Neural cell (in vitro differentiated cells): ENCODE data around the gene MLPH.

Experiments used
- CTCF ChIP-seq: fragments of 450-650 bp; IDR thresholded peaks from 2 replicates; pipeline ENCODE4 v1.5.1; 2014; ENCODE audit warnings: antibody characterized with exemption, mild to moderate bottlenecking, moderate library complexity; ENCODE audit not compliant: poor library complexity, severe bottlenecking
- EZH2 ChIP-seq: fragments of 200-600, 300-800 bp; shearing (Covaris generic), sonication (generic); IDR thresholded peaks from 2 replicates; pipeline ENCODE4 v1.6.1; 2014; ENCODE audit warnings: antibody characterized with exemption, low read length, borderline replicate concordance, mild to moderate bottlenecking; ENCODE audit not compliant: insufficient read depth, poor library complexity, severe bottlenecking
- MXI1 ChIP-seq: fragments of 450-650 bp; conservative IDR thresholded peaks from 2 replicates; pipeline ENCODE4 v1.6.1; 2014; ENCODE audit warnings: antibody characterized with exemption, mild to moderate bottlenecking; ENCODE audit not compliant: poor library complexity, severe bottlenecking
- RAD21 ChIP-seq: fragments of 450-650 bp; conservative IDR thresholded peaks from 2 replicates; pipeline ENCODE4 v1.6.1; 2014; ENCODE audit warnings: antibody characterized with exemption, mild to moderate bottlenecking, moderate library complexity
- REST ChIP-seq: IDR thresholded peaks from 2 replicates; pipeline ENCODE4 v1.6.1; 2012; ENCODE audit warnings: borderline replicate concordance

GRCh38 chr2:237577956-237578870 lies 91.2 kb downstream of the MLPH start:
- no peak for TF ChIP-seq RAD21
- TF ChIP-seq REST, result no peak
- no peak for TF ChIP-seq MXI1
- TF ChIP-seq CTCF, result no peak
- TF ChIP-seq EZH2, result no peak
